ENCODE measurements around the gene C2CD2L. TPM values are rescaled to one million over a fixed set of nuclear protein-coding genes. Genes with fewer than 3 reads are reported as not detected.

C2CD2L gene
- total and polyA plus RNA-seq, 2 of the 13 experiments (the other 11 are each of a cell fraction or from before 2014, with no cell fraction given), result 3.7 to 5.5 TPM

GRCh38 chr11:119067371-119068222 lies 39.5 kb upstream of the C2CD2L start, which contains the start of gene VPS11 (continued):
- TF ChIP-seq HNF1B (CRISPR knock-in tag; IDR thresholded peaks at IDR 0.05) (peak; percentile 65; the same call in 1 of the 2 replicates), ERF (CRISPR knock-in tag; IDR thresholded peaks at IDR 0.05) (peak; percentile 94), ZBTB37 (CRISPR knock-in tag; IDR thresholded peaks at IDR 0.05) (no peak), ZNF510 (CRISPR knock-in tag; IDR thresholded peaks at IDR 0.05; ENCODE audit: low read depth) (no peak), ZNF138 (CRISPR knock-in tag; IDR thresholded peaks at IDR 0.05; ENCODE audit: low read depth) (no peak), SIX4 (CRISPR knock-in tag; IDR thresholded peaks at IDR 0.05) (no peak), ZNF556 (CRISPR knock-in tag; IDR thresholded peaks at IDR 0.05; ENCODE audit: borderline replicate concordance) (no peak), NR0B2 (CRISPR knock-in tag; IDR thresholded peaks at IDR 0.05) (no peak), HOXA5 (CRISPR knock-in tag; IDR thresholded peaks at IDR 0.05) (no peak), ZFP36 (IDR thresholded peaks at IDR 0.05; ENCODE audit: borderline replicate concordance, low read depth, low read length, partially characterized antibody) (no peak), KDM4B (CRISPR knock-in tag; IDR thresholded peaks at IDR 0.05) (peak; percentile 91), ZNF407 (CRISPR knock-in tag; IDR thresholded peaks at IDR 0.05; ENCODE audit: not compliant biosample characterization) (no peak), HMGA1 (CRISPR knock-in tag; conservative IDR thresholded peaks at IDR 0.05) (no peak), ESRRA (CRISPR knock-in tag; IDR thresholded peaks at IDR 0.05; ENCODE audit: low read depth) (no peak), EEA1 (CRISPR knock-in tag; IDR thresholded peaks at IDR 0.05; ENCODE audit: borderline replicate concordance) (no peak), ZSCAN30 (CRISPR knock-in tag; IDR thresholded peaks at IDR 0.05) (no peak), SMARCC2 (IDR thresholded peaks at IDR 0.05) (no peak)

Measured in HepG2 (cell line).